Ovary (tissue), 3 donors: ENCODE results near the gene SEZ6.

Source experiments
- EP300 ChIP-seq: sonication (generic); formaldehyde crosslinking; IDR thresholded peaks from one replicate; pipeline ENCODE4 v1.6.1; 2017; ENCODE audit warnings: antibody characterized with exemption
- POLR2A ChIP-seq: fragments of 450-650 bp; IDR thresholded peaks from one replicate; pipeline ENCODE4 v1.6.1; 2017; ENCODE audit warnings: antibody characterized with exemption, mild to moderate bottlenecking, moderate library complexity
- TF ChIP-seq, protein P1 (sequence below), 3 donors: fragments of 450-650 bp in 2 of 3; fragments of 200-600 bp in 1 of 3; IDR thresholded peaks; one replicate each; pipeline versions ENCODE4 v1.5.1 to v1.8.0; 2016 to 2022; ENCODE audit warnings: antibody characterized with exemption in 3 of 3, mild to moderate bottlenecking in 1 of 3
- donor health status: DM: no; HTN: no; CAD: no.

DNA sequence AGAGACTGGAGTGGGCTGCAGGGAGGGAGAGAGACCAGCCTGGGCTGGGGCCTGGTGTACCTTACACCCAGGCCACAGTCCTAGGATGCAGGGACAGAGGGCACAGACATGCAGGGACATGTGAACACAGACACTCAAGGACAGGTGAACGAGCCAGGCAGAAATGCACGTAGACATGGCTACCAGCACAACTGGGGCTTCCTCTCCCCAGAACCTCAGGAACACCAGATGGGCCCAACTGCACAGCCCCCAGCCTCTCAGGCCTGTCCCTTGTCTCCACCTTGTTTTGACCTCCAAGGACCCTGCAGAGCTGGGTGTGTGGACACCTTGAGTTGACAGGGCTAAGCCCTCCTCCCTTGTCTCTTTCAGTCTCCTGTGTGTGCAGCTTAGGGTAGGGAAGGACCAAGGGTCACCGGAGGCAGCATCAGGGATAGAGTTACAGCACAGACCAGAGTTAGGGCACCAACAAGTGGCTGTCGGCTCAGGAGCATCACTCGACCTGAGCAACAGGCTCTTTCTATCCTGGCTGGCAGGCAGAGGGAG lies 9.2 kb downstream of the SEZ6 start:
- TF ChIP-seq EP300 = no peak
- TF ChIP-seq, protein P1, sequence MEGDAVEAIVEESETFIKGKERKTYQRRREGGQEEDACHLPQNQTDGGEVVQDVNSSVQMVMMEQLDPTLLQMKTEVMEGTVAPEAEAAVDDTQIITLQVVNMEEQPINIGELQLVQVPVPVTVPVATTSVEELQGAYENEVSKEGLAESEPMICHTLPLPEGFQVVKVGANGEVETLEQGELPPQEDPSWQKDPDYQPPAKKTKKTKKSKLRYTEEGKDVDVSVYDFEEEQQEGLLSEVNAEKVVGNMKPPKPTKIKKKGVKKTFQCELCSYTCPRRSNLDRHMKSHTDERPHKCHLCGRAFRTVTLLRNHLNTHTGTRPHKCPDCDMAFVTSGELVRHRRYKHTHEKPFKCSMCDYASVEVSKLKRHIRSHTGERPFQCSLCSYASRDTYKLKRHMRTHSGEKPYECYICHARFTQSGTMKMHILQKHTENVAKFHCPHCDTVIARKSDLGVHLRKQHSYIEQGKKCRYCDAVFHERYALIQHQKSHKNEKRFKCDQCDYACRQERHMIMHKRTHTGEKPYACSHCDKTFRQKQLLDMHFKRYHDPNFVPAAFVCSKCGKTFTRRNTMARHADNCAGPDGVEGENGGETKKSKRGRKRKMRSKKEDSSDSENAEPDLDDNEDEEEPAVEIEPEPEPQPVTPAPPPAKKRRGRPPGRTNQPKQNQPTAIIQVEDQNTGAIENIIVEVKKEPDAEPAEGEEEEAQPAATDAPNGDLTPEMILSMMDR (IDR thresholded peaks at IDR 0.05) = no peak
- no peak for TF ChIP-seq POLR2A
